Stimulated activated CD8-positive, alpha-beta memory T cell treated with anti-CD3 and anti-CD28 coated beads, Interleukin-12 subunit alpha, Interleukin-12 subunit beta, amount 100 ng/mL, for 24 hours (primary cell): ENCODE results near the gene ADRB1.

Experiments
- DNase-seq: peaks from one replicate; pipeline ENCODE4 v3.0.0-alpha.2; 2020; ENCODE audit errors: extremely low read depth

Gene ADRB1

DNA sequence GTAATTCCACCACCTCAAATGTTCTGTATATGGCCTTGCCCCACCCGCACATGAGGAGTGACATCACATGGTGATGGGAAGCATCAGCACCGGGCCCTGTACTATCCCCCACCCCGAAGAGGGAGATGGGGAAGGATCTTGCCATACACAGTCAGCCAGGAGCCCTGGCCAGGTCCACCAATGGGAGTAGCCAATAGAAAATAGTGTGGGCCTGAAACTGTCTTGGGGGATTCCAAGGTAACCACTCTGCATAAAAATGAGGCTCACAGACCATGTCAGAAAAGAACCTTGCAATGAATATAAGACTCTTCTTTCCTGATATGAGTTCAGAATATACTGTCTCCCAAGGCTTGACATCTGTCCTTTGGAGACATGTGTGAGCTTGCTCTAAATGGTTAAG, 51.1 kb downstream of the ADRB1 start:
- no peak for DNase-seq

DNA sequence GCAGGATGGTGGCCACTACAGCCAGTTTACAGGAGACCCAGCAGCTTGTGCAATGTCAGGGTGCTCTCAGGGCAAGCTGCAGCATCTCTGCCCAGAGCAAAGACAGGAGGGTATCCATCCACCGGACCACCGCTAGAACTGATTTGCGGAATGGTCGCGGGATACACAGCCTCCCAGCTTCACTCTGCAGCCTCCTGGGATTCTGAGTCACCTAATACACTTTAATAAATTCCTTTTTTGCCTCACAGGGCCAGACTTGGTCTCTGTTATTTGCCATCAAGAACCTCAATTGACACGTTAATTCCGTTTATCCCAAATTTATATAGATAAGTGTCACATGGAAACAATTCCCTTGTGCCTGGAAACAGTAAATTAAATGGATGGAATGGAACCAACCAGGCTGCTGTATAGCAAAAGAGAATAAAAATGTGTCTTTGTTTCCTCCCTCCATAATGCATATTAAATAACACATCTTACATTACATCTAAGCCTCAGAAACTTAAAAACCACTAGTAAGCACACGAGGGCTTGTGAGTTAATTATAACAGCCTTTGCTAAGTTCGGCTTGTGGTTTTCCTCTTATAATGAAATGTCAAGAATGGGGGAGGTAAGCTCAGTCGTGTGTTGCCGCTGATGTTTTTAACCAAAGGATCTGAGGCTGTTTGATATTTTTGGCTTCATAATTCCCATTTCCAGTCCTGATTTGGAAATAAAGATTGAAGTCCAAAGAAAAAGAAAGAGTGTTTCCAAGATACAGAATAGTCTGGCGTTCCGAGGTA, 52.1 kb downstream of the ADRB1 start:
- no peak for DNase-seq
